H1 (cell line): ENCODE measurements around the gene LRBA.

ENCODE experiments used
- ATF2 ChIP-seq: IDR thresholded peaks from 2 replicates; pipeline ENCODE4 v1.6.1; 2012; ENCODE audit warnings: low read length, inconsistent platforms
- CREB1 ChIP-seq: IDR thresholded peaks from 2 replicates; pipeline ENCODE4 v1.6.1; 2012; ENCODE audit warnings: inconsistent platforms
- CTCF ChIP-seq, 3 experiments: IDR thresholded peaks; 1 replicate in 2 of 3; 2 replicates in 1 of 3; pipeline versions ENCODE4 v1.5.1 to v1.6.1; 2011; ENCODE audit warnings: low read length in 3 of 3, mild to moderate bottlenecking in 3 of 3, inconsistent platforms in 2 of 3, low read depth in 1 of 3, moderate library complexity in 1 of 3; ENCODE audit not compliant: insufficient read depth in 1 of 3; ENCODE audit errors: control extremely low read depth in 1 of 3
- EP300 ChIP-seq, 2 experiments: IDR thresholded peaks; 1 replicate in 1 of 2; 2 replicates in 1 of 2; pipeline ENCODE4 v1.6.1; 2011 to 2012; ENCODE audit warnings: low read depth in 2 of 2, low read length in 2 of 2, mild to moderate bottlenecking in 2 of 2, borderline replicate concordance in 1 of 2, inconsistent platforms in 1 of 2, moderate library complexity in 1 of 2
- MAX ChIP-seq: IDR thresholded peaks from 2 replicates; pipeline ENCODE4 v1.6.1; 2012; ENCODE audit warnings: inconsistent platforms
- POLR2AphosphoS5 ChIP-seq: IDR thresholded peaks from 2 replicates; pipeline ENCODE4 v1.6.1; 2011; ENCODE audit warnings: low read depth, low read length
- RAD21 ChIP-seq, 2 experiments: IDR thresholded peaks in 1 of 2; conservative IDR thresholded peaks in 1 of 2; 2 replicates each; pipeline ENCODE4 v1.6.1; 2011; ENCODE audit warnings: low read depth in 2 of 2, low read length in 2 of 2, improper control_type of control experiment in 1 of 2, inconsistent platforms in 1 of 2, mild to moderate bottlenecking in 1 of 2, moderate library complexity in 1 of 2
- SIN3A ChIP-seq, 2 experiments: IDR thresholded peaks in 1 of 2; conservative IDR thresholded peaks in 1 of 2; 2 replicates each; pipeline ENCODE4 v1.6.1; 2011 to 2012; ENCODE audit warnings: low read length in 2 of 2, improper control_type of control experiment in 1 of 2, low read depth in 1 of 2, mild to moderate bottlenecking in 1 of 2
- SP1 ChIP-seq: IDR thresholded peaks from 2 replicates; pipeline ENCODE4 v1.6.1; 2011; ENCODE audit warnings: low read depth, low read length

- TF ChIP-seq RAD21 (IDR thresholded peaks at IDR 0.05 in 1 of 2, conservative IDR thresholded peaks at IDR 0.05 in 1 of 2; ENCODE audit: low read depth in 2 of 2, low read length in 2 of 2) (no peak), EP300 (IDR thresholded peaks at IDR 0.05; ENCODE audit: borderline replicate concordance in 1 of 2, low read depth in 2 of 2, low read length in 2 of 2) (no peak), POLR2AphosphoS5 (no peak), MAX (no peak), ATF2 (no peak), CTCF (IDR thresholded peaks at IDR 0.05; ENCODE audit: control extremely low read depth in 1 of 3, insufficient read depth in 1 of 3, low read depth in 1 of 3, low read length in 3 of 3) (no peak), SP1 (no peak), CREB1 (no peak), SIN3A (conservative IDR thresholded peaks at IDR 0.05 in 1 of 2, IDR thresholded peaks at IDR 0.05 in 1 of 2; ENCODE audit: low read depth in 1 of 2, low read length in 2 of 2) (no peak)
Observed at GRCh38 chr4:150394046-150394445, 621.0 kb downstream of the LRBA start.
